HUDEP-2 (cell line): ENCODE measurements around the gene APBA2.

Source experiments
- DNase-seq, 76 experiments: peaks; one replicate each; lab custom pipeline; 2025; ENCODE audit not compliant: unreplicated experiment in 76 of 76; lab: John Stamatoyannopoulos, UW

Gene APBA2

GRCh38 chr15:29127506-29128430 is 242.0 kb downstream of the APBA2 start:
- no peak for DNase-seq

- DNase-seq = no peak
Measured at GRCh38 chr15:29128671-29129070, 242.9 kb downstream of the APBA2 start.

GRCh38 chr15:29129221-29129620 is 243.4 kb downstream of the APBA2 start:
- no peak for DNase-seq

GRCh38 chr15:29129926-29130325 is 244.2 kb downstream of the APBA2 start:
- DNase-seq = no peak

GRCh38 chr15:29130476-29130875 is 244.7 kb downstream of the APBA2 start:
- no peak for DNase-seq

GRCh38 chr15:29130951-29131839 is 245.4 kb downstream of the APBA2 start:
- DNase-seq = no peak

- no peak for DNase-seq
Measured at GRCh38 chr15:29131840-29132420, 246.2 kb downstream of the APBA2 start.

GRCh38 chr15:29132735-29133181 is 247.0 kb downstream of the APBA2 start:
- no peak for DNase-seq

GRCh38 chr15:29133321-29133720 is 247.5 kb downstream of the APBA2 start:
- no peak for DNase-seq

GRCh38 chr15:29133791-29134190 is 248.0 kb downstream of the APBA2 start:
- no peak for DNase-seq

GRCh38 chr15:29134239-29134638 is 248.5 kb downstream of the APBA2 start:
- no peak for DNase-seq

GRCh38 chr15:29134641-29135308 is 249.0 kb downstream of the APBA2 start:
- no peak for DNase-seq

- no peak for DNase-seq
Measured at GRCh38 chr15:29135309-29135657, 249.5 kb downstream of the APBA2 start.

GRCh38 chr15:29135702-29136646 is 250.2 kb downstream of the APBA2 start:
- no peak for DNase-seq

GRCh38 chr15:29138260-29138659 is 252.5 kb downstream of the APBA2 start:
- DNase-seq = no peak

GRCh38 chr15:29139072-29139471 is 253.3 kb downstream of the APBA2 start:
- no peak for DNase-seq

GRCh38 chr15:29139540-29140459 is 254.0 kb downstream of the APBA2 start:
- DNase-seq = peak in 37 of 76 experiments; percentile 0 to 58 (median 18)
